Activated T-cell treated with anti-CD3 and anti-CD28 coated beads, Interleukin-2, amount 50 U/mL, for 1 hour (primary cell): ENCODE results near the gene MAPT.
A peak's percentile ranks its signal among the peaks of the same experiment; 100 is the strongest.
"Not testable (repeated sequence)": the region's sequence is repeated elsewhere in the genome, so short reads cannot be mapped to it uniquely, and the experiment has no call there.

Source experiments
- DNase-seq: peaks from one replicate; pipeline ENCODE4 v3.0.0-alpha.2; 2020

Gene MAPT

GRCh38 chr17:45996282-45996937, 102.1 kb downstream of the MAPT start:
- no peak for DNase-seq

GRCh38 chr17:45997166-45997565, 102.8 kb downstream of the MAPT start:
- no peak for DNase-seq

GRCh38 chr17:45997624-45998023, 103.3 kb downstream of the MAPT start:
- DNase-seq, result no peak

- DNase-seq, result no peak
Observed at GRCh38 chr17:45998987-45999899, 104.9 kb downstream of the MAPT start, which contains the start of gene STH. Gene STH (plus strand): TSS chr17:45999250. CDS start chr17:45999280, 30 bp downstream.

- no peak for DNase-seq
Observed at GRCh38 chr17:45999900-46000290, 105.5 kb downstream of the MAPT start.

GRCh38 chr17:46000292-46000691, 105.9 kb downstream of the MAPT start:
- no peak for DNase-seq

- DNase-seq, result no peak
Observed at GRCh38 chr17:46000757-46001156, 106.4 kb downstream of the MAPT start.

GRCh38 chr17:46001390-46002310, 107.3 kb downstream of the MAPT start:
- no peak for DNase-seq

GRCh38 chr17:46002311-46002972, 108.1 kb downstream of the MAPT start:
- peak; percentile 76 for DNase-seq

GRCh38 chr17:46002973-46003316, 108.6 kb downstream of the MAPT start:
- no peak for DNase-seq

- no peak for DNase-seq
Observed at GRCh38 chr17:46003907-46004748, 109.8 kb downstream of the MAPT start.

GRCh38 chr17:46006082-46006481, 111.7 kb downstream of the MAPT start:
- DNase-seq, result not testable (repeated sequence)

- DNase-seq, result no peak
Observed at GRCh38 chr17:46007461-46007965, 113.2 kb downstream of the MAPT start.

- no peak for DNase-seq
Observed at GRCh38 chr17:46008591-46008990, 114.2 kb downstream of the MAPT start.

GRCh38 chr17:46009681-46010596, 115.6 kb downstream of the MAPT start:
- no peak for DNase-seq

- no peak for DNase-seq
Observed at GRCh38 chr17:46010597-46011186, 116.3 kb downstream of the MAPT start.

- no peak for DNase-seq
Observed at GRCh38 chr17:46011711-46012505, 117.6 kb downstream of the MAPT start.

GRCh38 chr17:46012506-46013079, 118.2 kb downstream of the MAPT start:
- DNase-seq, result no peak

GRCh38 chr17:46013127-46013501, 118.8 kb downstream of the MAPT start:
- DNase-seq, result no peak
